ENCODE data around the gene SBF2.
"Not testable (repeated sequence)": the region's sequence is repeated elsewhere in the genome, so short reads cannot be mapped to it uniquely, and the experiment has no call there.

Gene SBF2

GRCh38 chr11:10162222-10162621 lies 131.8 kb downstream of the SBF2 start:
- no peak for DNase-seq

GRCh38 chr11:10160350-10160749 lies 133.7 kb downstream of the SBF2 start:
- DNase-seq: no peak

GRCh38 chr11:10158461-10158860 lies 135.6 kb downstream of the SBF2 start:
- DNase-seq: no peak

GRCh38 chr11:10155793-10156490 lies 138.1 kb downstream of the SBF2 start:
- no peak for DNase-seq

- DNase-seq: no peak
These were observed 143.2 kb downstream of the SBF2 start for GRCh38 chr11:10150800-10151199.

GRCh38 chr11:10149553-10149952 lies 144.5 kb downstream of the SBF2 start:
- DNase-seq: no peak

- DNase-seq: no peak
These were observed 146.8 kb downstream of the SBF2 start for GRCh38 chr11:10147195-10147594.

GRCh38 chr11:10144954-10145353 lies 149.1 kb downstream of the SBF2 start:
- DNase-seq: no peak

GRCh38 chr11:10139656-10140055 lies 154.4 kb downstream of the SBF2 start:
- no peak for DNase-seq

GRCh38 chr11:10139143-10139542 lies 154.9 kb downstream of the SBF2 start:
- no peak for DNase-seq

GRCh38 chr11:10134975-10135481 lies 159.0 kb downstream of the SBF2 start:
- DNase-seq: no peak

- DNase-seq: not testable (repeated sequence)
These were observed 159.8 kb downstream of the SBF2 start for GRCh38 chr11:10134226-10134625.

GRCh38 chr11:10133251-10133650 lies 160.8 kb downstream of the SBF2 start:
- DNase-seq: not testable (repeated sequence)

GRCh38 chr11:10130875-10131274 lies 163.1 kb downstream of the SBF2 start:
- DNase-seq: no peak

GRCh38 chr11:10129184-10129583 lies 164.8 kb downstream of the SBF2 start:
- not testable (repeated sequence) for DNase-seq

GRCh38 chr11:10125522-10126133 lies 168.4 kb downstream of the SBF2 start:
- no peak for DNase-seq

- DNase-seq: no peak
These were observed 171.5 kb downstream of the SBF2 start for GRCh38 chr11:10122326-10123197.

- no peak for DNase-seq
These were observed 175.2 kb downstream of the SBF2 start for GRCh38 chr11:10118865-10119264.

- DNase-seq: no peak
These were observed 176.2 kb downstream of the SBF2 start for GRCh38 chr11:10117709-10118351.

GRCh38 chr11:10116588-10116987 lies 177.4 kb downstream of the SBF2 start:
- no peak for DNase-seq

GRCh38 chr11:10114593-10115404 lies 179.2 kb downstream of the SBF2 start:
- no peak for DNase-seq

- no peak for DNase-seq
These were observed 180.2 kb downstream of the SBF2 start for GRCh38 chr11:10113852-10114251.

Data from stimulated activated CD4-positive, alpha-beta T cell treated with anti-CD3 and anti-CD28 coated beads, Interleukin-4, amount 100 ng/mL, for 4 hours (primary cell).